ENCODE results near the gene CUX1.

DNA sequence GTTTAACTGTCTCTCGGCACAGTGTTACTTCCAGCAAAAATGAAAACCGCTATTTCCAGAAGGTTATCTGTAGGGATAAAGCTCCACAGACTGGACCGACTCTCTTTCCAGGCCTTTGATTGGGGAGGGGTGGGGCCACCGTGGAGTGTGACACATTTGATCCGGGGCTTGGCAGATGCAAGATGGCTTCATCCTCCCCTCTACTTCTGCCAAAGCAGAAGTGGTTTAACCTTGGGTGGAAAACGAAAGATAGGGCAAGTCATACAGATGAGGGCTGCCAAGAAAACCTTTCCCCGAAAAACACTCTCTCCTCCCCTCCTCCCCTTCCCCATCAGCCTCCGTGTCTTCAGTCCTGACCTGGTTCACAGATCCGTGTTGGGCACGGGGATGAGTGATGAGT lies 329.6 kb downstream of the CUX1 start:
- TF ChIP-seq ZNF324 (tag by site-specific recombination; IDR thresholded peaks at IDR 0.05) (no peak), ZNF776 (tag by site-specific recombination; IDR thresholded peaks at IDR 0.05; ENCODE audit: borderline replicate concordance) (no peak), TRIM28 (IDR thresholded peaks at IDR 0.05; ENCODE audit: borderline replicate concordance, low read length) (no peak), ZNF621 (tag by site-specific recombination; IDR thresholded peaks at IDR 0.05) (no peak), ZNF514 (tag by site-specific recombination; IDR thresholded peaks at IDR 0.05) (no peak), SP7 (tag by site-specific recombination; IDR thresholded peaks at IDR 0.05) (no peak)
- TF ChIP-seq, protein P1, sequence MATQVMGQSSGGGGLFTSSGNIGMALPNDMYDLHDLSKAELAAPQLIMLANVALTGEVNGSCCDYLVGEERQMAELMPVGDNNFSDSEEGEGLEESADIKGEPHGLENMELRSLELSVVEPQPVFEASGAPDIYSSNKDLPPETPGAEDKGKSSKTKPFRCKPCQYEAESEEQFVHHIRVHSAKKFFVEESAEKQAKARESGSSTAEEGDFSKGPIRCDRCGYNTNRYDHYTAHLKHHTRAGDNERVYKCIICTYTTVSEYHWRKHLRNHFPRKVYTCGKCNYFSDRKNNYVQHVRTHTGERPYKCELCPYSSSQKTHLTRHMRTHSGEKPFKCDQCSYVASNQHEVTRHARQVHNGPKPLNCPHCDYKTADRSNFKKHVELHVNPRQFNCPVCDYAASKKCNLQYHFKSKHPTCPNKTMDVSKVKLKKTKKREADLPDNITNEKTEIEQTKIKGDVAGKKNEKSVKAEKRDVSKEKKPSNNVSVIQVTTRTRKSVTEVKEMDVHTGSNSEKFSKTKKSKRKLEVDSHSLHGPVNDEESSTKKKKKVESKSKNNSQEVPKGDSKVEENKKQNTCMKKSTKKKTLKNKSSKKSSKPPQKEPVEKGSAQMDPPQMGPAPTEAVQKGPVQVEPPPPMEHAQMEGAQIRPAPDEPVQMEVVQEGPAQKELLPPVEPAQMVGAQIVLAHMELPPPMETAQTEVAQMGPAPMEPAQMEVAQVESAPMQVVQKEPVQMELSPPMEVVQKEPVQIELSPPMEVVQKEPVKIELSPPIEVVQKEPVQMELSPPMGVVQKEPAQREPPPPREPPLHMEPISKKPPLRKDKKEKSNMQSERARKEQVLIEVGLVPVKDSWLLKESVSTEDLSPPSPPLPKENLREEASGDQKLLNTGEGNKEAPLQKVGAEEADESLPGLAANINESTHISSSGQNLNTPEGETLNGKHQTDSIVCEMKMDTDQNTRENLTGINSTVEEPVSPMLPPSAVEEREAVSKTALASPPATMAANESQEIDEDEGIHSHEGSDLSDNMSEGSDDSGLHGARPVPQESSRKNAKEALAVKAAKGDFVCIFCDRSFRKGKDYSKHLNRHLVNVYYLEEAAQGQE (tag by site-specific recombination; IDR thresholded peaks at IDR 0.05), result no peak
- TF ChIP-seq, protein P2, sequence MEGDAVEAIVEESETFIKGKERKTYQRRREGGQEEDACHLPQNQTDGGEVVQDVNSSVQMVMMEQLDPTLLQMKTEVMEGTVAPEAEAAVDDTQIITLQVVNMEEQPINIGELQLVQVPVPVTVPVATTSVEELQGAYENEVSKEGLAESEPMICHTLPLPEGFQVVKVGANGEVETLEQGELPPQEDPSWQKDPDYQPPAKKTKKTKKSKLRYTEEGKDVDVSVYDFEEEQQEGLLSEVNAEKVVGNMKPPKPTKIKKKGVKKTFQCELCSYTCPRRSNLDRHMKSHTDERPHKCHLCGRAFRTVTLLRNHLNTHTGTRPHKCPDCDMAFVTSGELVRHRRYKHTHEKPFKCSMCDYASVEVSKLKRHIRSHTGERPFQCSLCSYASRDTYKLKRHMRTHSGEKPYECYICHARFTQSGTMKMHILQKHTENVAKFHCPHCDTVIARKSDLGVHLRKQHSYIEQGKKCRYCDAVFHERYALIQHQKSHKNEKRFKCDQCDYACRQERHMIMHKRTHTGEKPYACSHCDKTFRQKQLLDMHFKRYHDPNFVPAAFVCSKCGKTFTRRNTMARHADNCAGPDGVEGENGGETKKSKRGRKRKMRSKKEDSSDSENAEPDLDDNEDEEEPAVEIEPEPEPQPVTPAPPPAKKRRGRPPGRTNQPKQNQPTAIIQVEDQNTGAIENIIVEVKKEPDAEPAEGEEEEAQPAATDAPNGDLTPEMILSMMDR (tag by site-specific recombination; IDR thresholded peaks at IDR 0.05), result no peak
